SW 1271 (cell line): ENCODE data around the gene BRWD1.

ENCODE experiments used
- DNase-seq, 2 experiments: peaks; one replicate each; lab custom pipeline; 2025; lab: John Stamatoyannopoulos, UW

Gene BRWD1

DNA sequence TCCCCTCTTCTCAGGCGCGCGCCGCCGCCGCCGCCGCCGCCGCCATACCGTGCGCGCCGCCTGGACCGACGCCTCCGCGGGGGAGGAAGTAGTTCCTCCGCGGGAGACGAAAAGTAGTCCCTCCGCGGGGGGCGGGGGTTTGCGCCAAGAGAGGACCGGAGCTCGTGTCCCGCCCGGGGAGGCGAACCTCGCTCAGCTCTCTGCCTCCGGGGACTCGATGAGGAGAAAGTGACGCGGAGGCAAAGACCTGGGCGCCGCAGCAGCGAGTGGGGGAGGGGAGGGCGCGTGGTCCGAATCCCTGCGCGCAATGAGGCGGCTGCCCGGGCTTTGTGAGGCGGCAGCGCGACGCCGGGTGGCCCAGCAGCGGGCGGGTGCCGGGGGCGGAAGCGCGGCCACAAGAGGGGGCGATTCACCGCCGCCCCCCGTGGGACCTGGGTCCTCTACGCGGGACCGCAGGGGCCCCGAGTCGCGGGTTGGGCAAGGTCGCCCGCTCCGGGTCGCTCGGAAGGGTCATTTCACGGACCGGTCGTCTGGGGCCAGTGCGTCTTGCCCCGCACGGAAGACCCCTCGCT is at the start of gene BRWD1:
BRWD1 (minus strand) TSS at position 62 of the 572 bp plus-strand sequence. CDS start 141 bp downstream, outside the sequence.
- peak; percentile 69 to 86 for DNase-seq

DNA sequence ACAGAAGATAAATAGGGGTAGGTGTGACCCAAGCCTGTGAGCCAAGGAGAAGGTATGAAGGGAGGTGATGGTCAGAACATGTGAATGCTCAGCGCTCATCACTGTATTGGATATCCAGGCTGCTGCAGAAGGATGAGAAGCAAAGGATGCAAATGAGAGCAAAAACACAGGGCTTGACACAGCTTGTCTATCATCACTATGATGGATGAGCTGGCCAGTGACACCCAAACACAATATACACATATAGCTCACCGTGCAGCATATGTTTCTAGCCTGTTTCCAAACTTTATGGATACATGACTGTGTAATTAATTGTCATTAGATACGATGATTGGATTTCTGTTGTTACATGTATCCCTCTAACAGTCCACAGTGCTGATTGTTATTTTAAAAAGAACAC is 49.3 kb upstream of the BRWD1 start:
- DNase-seq = no peak

DNA sequence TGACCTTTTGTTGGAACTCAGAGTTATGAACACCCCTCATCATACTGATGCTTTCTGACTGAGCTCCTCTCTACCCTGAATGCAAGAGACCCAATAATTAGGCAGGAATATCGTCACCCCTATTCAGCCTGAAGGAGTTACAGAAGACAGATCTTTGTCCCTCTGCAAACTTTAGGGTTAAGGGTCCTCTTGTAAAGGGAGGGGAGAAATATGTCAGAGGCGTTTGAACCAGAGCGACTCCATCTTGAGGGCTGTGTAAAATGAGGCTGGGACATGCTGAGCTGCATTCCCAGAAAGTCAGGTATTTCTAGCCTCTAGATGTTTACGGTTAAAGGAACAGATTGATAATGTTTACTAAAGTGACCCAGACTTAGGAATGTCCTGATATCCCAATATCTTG is 46.0 kb upstream of the BRWD1 start:
- no peak for DNase-seq

DNA sequence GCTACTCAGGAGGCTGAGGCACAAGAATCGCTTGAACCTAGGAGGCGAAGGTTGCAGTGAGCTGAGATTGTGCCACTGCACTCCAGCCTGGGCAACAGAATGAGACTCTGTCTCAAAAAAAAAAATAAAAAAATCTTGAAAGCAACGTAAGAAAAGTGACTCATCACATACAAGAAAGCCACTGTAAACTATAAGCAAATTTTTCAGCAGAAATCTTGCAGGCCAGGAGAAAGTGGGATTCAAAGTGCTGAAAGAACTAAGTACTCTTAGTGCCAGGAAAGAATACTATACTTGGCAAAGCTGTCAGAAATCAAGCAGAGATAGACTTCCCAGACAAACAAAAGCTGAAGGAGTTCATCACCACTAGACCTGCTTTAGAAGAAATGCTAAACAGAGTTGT is 39.9 kb upstream of the BRWD1 start:
- DNase-seq = no peak

DNA sequence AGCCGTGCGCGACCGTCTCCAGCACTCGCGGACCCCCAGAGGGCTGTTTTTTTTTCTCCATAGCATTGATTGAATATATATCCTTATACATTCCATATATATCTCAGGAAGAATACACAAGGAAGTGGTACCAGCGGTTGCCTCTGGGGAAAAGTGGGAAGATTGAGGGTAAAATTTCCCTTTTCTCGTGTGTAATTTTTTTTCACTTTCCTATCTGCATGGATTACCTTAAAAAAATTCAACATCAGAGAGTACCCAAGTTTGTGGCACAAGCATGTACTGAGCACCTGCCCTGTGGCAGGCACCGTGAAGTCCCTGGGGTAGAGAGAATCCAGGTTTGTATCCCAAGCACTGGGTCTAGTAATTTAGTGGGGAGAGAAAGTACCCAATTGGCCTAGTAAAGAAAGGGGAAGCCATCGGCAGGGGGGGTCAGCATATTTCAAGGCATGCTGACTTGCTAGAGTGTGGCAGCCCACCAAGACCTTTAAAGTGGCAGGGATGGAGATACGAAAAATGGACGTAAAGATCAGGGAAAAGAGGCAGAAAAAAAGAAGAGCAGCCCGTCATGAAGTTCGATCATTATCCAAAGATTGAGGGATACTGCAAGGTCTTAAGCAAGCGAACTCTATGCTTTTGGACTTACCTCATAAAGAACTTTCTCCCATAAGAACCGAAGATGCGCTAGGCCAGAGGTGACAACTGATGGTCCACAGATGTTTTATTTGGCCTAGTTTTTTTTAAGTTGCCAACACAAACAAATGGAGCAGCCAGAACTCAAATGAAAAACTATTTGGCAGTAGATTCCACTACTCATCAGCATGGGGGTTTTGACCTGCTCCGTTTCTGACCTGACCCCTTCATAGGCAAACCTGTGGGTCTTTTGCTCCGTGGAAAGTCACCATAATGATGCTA is 36.9 kb upstream of the BRWD1 start:
- no peak for DNase-seq

DNA sequence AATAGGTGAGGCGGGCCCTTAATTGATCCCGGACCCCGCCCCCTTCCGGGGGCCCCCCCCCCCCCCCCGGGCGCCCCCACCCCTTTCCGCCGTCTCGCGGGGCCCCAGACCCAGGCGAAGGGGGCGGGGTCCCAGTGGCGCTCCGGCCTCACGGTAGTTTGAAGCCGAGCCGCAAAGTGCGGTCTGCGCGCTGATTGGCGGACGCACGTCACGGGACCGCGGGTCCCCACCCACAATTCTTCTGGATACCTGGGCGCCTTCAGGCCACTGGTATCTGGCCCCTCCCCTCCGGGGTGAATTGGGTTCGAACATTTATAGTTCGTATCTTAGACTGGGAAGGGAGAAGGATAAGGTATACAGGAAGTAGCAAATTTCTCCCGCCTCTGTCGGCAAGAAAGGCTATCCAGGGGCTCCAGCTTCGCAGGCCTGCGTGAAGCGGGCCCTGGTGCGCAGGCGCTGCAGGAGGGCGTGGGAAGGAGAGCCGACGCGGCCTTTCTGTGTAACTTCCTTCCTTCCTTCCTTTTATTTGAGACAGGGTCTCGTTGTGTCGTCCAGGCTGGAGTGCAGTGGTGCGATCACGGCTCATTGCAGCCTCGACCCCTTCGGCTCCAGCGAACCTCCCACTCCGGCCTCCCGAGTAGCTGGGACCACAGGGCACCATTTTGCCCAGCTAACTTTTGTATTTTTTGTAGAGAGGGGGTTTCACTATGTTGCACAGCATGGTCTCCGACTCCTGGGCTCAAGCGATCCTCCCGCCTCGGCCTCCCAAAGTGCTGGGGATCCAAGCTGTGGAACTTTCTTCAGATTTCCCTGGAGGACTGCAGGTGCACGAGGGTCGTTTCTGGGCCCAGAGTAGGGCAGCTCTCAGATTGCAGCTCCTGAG is 36.0 kb upstream of the BRWD1 start:
- DNase-seq = peak; percentile 89 to 90

DNA sequence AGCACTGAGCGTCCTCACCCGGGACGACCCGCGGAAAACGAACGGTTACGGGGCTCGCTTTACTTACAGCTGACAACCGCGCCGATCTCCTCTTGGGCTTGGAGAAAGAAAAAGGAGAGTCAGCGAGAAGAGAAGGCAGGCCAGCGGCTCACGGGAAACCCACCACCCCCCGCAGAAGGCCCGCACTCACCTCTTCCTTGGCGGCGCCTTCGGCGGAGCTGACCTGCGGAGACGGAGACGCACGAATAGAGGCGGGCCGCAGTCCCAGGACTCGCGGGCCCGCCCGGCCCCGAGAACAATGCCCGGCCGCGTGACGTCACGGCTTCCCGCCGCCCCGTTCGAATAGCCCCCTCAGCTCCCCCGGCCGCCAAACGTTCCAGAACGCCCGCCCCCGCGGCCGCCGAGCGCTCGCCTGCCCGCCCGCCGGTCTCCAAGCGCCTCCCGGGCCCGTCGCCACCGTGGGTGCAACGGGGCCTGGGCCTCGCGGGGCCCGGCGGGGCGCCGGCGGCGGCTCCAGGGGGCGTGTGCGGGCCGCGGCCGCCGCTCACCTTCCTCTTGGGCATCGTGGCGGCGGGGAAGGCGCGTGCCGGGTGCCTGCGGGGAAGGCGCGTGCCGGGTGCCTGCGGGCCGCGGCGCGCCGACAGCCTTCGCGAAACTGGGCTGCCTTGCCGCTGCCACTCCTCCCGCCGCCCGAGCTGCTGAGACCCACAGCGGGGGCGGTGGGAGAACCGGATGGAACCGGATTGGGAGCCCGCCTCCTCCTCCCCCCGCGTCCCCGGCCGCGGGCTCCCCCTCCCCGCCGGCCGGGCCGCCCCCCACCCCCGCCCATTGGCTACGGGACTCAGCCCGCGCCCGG is 35.2 kb upstream of the BRWD1 start, which contains the start of gene HMGN1:
HMGN1 (minus strand) TSS at position 734 of the 856 bp plus-strand sequence; CDS start at position 563, 171 bp downstream.
- peak; percentile 78 to 84 for DNase-seq

DNA sequence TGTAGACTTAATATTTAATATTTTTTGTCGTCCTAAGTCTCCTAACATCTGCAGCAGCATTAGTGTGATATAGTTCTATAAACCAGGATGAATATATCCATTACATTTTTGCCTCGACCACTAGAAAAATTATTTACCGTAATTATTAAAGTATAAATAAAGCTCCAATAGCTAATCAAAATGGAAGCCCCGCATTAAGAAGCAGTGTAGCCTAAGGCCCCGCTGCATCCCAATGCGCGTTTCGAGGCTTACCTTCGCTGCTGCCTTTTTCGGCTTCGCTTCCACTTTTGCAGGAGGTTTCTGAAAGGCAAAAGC is 34.6 kb upstream of the BRWD1 start:
- DNase-seq = no peak

DNA sequence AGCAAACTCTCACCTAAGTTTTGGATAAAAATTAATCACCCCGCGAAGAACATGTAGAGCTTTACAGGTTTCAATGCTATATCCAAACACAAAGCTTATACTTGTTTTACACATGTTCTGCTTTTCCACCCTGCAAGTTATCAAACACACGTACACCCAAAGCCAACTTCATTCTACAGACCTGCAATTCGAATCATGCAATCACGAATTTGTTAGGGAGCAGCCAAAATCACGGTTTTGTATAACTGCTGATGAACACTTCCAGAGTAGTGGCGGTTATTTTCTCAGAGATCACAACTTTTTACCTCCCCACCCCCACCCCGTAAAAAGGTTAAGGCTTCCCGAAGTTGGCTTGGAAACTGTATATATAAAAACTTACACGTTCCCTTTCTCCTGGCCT is 34.1 kb upstream of the BRWD1 start:
- DNase-seq = no peak

DNA sequence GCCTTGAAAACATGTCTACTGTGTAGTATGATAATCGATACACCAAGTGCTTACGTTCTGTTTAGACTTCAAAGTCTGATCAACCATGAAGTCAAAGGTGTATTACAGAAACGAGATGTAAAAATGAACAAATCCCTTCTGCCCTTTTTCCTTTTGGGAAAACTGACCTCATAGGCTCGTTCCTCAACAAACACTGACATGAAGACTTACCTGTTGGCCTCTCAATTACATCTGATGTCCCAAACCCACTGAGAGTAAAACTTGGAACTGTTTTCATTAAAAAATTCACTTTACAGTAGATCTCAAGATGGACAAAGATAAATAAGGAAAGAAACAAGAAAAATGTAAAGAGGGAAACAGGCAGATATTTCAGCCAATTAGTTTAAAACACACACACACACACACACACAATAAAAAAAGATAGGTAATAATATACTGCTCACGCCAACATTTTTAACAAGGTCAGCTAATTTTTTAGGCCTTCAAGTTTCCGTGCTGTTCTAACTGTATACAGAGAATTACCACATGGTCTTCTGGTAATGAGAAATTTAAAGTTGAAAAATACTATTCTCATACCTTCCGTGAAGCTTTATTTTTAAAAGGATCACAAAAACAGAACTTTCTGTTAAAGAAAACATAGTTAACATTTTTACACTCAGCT is 33.4 kb upstream of the BRWD1 start:
- DNase-seq = no peak

DNA sequence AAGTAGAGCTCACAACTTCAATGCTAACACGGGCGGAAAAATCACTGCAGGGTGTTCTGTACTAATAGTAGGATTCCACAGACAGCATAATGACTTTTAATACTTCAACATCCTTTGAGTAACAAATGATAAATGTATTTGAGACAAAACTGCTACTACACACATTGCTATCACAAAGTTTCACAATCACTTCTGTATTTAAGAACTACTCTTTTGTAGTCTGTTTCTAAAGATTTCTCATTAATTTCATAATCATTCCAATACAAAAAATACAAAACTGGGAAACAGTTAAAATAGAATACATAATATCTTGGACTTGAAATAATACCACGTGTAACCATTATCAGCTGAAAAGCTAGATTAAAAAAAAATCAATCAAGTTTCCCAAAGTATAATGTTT is 32.8 kb upstream of the BRWD1 start:
- no peak for DNase-seq

DNA sequence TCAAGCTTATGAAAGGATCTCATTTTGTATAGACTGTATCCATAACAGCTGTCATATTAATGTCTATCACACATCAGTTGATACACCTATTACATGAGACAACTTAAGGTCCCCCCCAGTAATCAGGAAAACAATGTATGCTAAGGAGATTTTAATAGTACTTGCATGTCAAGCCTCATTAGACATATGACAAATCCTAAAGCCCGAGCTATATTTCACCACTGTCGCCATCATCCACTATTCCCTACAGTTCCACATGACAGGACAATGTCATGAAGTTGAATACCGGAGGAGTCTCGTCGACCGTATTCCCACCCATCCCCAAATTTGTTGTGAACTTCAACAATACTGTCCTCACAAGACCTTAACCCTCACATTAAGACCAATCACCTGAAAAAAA is 32.0 kb upstream of the BRWD1 start:
- no peak for DNase-seq

DNA sequence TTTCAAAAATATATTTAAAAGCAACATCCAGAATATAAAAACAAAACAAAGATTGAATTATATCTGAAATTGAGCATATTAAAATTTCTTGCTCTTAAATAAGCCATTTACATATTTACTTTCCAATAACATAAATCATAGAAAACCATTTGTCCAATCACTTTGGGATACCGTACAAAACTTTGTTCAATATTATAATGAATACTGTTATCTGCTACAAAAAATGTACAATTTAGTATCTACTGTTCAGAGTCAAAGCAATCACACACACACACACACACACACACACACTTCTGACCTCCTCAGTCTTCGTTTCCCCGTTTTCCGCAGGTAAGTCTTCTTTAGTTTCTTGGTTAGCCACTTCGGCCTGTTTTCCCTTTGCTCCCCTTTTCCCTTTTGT is 31.4 kb upstream of the BRWD1 start:
- no peak for DNase-seq

DNA sequence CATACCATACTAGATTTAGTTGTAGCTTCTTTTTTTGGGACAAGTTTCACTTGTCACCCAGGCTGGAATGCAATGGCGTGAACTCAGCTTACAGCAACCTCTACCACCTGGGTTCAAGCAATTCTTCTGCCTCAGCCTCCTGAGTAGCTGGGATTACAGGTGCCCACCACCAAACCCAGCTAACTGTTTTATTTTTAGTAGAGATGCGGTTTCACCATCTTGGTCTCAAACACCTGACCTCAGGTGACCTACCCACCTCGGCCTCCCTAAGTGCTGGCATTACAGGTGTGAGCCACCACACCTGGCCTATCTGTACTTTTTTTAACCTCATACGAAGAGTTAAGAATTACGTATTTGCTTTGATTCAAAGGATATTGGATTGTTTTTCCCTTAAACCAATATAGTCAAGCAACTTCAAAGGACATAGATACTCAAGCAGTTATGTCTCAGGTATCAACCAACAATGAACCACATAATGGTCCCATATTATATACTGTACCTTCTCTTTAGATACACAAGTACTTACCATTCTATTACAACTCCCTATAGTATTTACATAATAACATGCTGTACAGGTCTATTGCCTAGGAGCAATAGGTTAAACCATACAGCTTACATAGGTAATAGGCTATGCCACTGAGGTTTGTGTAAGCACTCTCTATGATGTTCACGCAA is 28.0 kb upstream of the BRWD1 start:
- no peak for DNase-seq

DNA sequence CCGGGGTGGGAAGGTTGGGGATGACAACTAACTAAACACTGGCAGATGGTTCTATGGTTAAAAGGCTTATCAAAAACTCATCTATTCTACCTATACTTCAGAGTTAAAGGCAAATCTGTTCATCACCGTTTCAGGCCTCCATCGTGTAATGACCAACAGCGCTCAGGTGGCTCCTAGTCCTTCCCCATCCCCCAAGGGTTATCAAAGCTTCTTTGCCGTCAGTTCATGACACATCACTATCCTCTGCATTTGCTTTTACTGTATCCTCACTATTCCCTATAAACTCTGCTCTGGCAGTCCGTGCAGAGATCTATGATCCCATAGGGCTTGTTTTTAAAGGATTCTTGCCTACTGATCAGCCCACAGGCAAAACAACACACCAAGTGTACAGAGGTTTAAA is 27.3 kb upstream of the BRWD1 start:
- DNase-seq = no peak

DNA sequence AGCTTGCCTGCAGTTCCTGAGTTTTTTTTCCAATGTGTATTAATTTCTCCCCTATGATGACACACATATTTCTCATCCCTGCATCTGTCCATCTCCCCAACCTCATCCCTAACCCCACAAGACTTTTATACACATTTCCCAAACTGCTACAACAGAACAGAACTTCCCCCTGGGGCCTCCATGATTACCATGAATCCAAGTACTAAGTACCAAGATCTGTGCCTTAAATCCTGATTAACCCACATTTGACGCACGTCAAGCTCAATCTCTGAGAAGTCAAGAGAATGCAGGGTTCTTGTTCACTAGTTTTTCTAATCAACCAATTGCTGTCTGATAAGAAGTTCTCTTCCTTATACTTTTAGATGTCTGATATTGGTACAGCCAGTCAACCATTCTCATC is 25.8 kb upstream of the BRWD1 start:
- no peak for DNase-seq

DNA sequence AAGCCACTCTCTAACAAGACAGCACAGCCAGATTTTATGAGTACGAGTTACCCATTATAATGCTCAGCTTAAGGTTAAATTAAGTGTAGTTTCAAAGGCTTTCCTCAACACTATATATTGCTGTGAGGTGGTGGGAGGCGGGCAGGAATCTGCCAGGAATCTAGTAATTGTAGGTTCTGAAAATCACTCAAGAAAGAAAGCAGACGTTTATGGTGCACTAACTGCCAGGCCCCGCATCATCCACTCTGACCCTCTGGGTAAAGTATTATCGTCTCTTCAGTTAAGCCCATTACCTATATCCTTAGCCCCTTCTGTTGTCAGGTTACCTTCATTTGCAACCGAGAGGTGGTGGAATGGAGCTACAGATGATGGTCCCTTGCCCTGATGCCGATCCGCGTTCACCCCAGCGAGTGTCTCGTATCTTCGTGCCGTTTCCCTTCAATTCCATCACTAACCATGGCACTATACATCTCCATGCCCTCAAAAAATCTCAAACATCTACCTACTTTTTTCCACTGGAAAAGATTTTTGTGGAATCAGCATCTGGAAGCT is 23.1 kb upstream of the BRWD1 start:
- DNase-seq = no peak

DNA sequence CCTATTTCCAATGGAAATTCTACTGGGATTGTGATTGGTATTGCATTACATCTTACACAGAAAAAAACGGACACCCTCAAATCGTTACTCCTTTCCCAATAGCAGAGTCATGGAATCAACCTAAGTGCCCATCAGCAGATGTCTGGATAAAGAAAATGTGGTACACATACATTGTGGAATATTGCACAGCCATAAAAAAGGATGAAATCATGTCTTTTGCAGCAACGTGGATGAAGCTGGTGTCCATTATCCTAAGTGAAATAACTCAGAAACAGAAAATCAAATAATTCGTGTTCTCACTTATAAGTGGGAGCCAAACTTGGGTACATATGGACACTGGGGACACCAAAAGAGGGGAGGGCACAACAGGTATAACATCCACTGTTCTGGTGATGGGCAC is 21.2 kb upstream of the BRWD1 start:
- DNase-seq = no peak

DNA sequence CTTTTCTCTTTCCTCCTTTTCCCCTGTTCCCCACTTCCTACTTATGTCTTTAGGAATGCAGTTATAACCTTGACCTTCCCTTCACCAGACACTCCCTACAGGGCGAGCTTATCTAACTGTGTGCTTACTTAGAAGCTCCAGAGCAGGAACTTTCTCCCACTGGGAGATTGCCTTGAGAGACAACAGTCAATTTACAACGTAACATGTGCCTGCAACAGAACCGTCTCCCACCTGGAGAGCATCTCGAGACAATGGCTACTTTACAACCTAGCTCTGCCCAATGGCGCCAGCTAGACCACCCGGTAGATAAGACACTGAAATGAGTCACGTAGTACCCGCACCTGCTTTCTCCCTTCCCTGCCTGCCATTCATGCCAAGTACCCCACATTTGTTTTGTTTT is 18.7 kb upstream of the BRWD1 start:
- DNase-seq = no peak

DNA sequence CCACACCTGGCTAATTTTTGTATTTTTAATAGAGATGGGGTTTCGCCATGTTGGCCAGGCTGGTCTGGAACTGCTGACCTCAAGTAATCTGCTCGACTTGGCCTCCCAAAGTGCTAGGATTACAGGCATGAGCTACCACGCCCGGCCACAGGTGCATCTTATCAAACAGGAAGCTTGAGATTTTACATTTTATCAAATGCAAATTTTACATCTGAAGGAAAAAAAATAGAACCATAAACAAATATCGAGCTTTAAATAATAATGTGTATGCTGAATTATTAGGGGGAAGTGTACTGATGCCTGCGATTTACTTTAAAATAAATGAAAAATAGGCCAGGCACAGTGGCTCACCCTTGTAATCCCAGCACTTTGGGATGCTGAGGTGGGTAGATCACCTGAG is 16.6 kb upstream of the BRWD1 start:
- DNase-seq = no peak
